ENCODE measurements around the gene SIPA1L3.
"Not testable (repeated sequence)": the region's sequence is repeated elsewhere in the genome, so short reads cannot be mapped to it uniquely, and the experiment has no call there.

SIPA1L3 gene

GRCh38 chr19:38221919-38222830, 315.2 kb downstream of the SIPA1L3 start:
- Mint-ChIP-seq H3K36me3 (ENCODE audit: insufficient read depth) (peaks cover 3% of the 10 kb centered on the region), H3K4me3 (no peak overlapping the region), H3K9me3 (no peaks in the 10 kb centered on the region), H3K27me3 (peaks cover 68 to 94% of the 10 kb centered on the region in 2 donors), H3K27ac (no peak overlapping the region), H3K4me1 (ENCODE audit: low read depth in 2 of 2) (peaks cover 15 to 19% of the 10 kb centered on the region in 2 donors)
- ATAC-seq (replicated peaks) (no peak), DNase-seq (no peak)

GRCh38 chr19:38223119-38223523, 316.1 kb downstream of the SIPA1L3 start:
- peaks cover 3% of the 10 kb centered on the region for H3K36me3 Mint-ChIP-seq (ENCODE audit: insufficient read depth)
- no peak overlapping the region for H3K27ac Mint-ChIP-seq
- peak overlapping the region; percentile 51 to 71 for H3K4me3 Mint-ChIP-seq
- H3K9me3 Mint-ChIP-seq, result no peaks in the 10 kb centered on the region
- peaks cover 76 to 95% of the 10 kb centered on the region in 2 donors for H3K27me3 Mint-ChIP-seq
- no peak for DNase-seq
- no peak for ATAC-seq (replicated peaks)
- peaks cover 15 to 22% of the 10 kb centered on the region in 2 donors for H3K4me1 Mint-ChIP-seq (ENCODE audit: low read depth in 2 of 2)

- no peak overlapping the region for H3K27ac Mint-ChIP-seq
- ATAC-seq (replicated peaks) (no peak), DNase-seq (no peak)
- peak overlapping the region; percentile 51 to 71 for H3K4me3 Mint-ChIP-seq
- H3K27me3 Mint-ChIP-seq, result peaks cover 72 to 95% of the 10 kb centered on the region in 2 donors
- H3K36me3 Mint-ChIP-seq (ENCODE audit: insufficient read depth), result peaks cover 3% of the 10 kb centered on the region
- H3K4me1 Mint-ChIP-seq (ENCODE audit: low read depth in 2 of 2), result peaks cover 15 to 24% of the 10 kb centered on the region in 2 donors
- H3K9me3 Mint-ChIP-seq, result no peaks in the 10 kb centered on the region
Measured at GRCh38 chr19:38223617-38224013, 316.6 kb downstream of the SIPA1L3 start.

GRCh38 chr19:38224014-38224862, 317.2 kb downstream of the SIPA1L3 start, which contains the start of gene DPF1:
Gene DPF1 (minus strand): TSS chr19:38224222. CDS start chr19:38224142, 80 bp downstream.
- Mint-ChIP-seq H3K4me3 (peak within 1 kb of the TSS; percentile 51 to 71), H3K27ac (no peak within 1 kb of the TSS)

GRCh38 chr19:38224863-38225218, 317.8 kb downstream of the SIPA1L3 start:
- Mint-ChIP-seq H3K27me3 (peaks cover 64 to 92% of the 10 kb centered on the region in 2 donors), H3K4me1 (ENCODE audit: low read depth in 2 of 2) (peaks cover 19 to 28% of the 10 kb centered on the region in 2 donors), H3K4me3 (peak overlapping the region; percentile 51 to 71)
- H3K27ac Mint-ChIP-seq; DNase-seq; H3K9me3 Mint-ChIP-seq; ATAC-seq (replicated peaks); H3K36me3 Mint-ChIP-seq (ENCODE audit: insufficient read depth): not testable (repeated sequence)

More at GRCh38 chr19:38224014-38224862, 317.2 kb downstream of the SIPA1L3 start, which contains the start of gene DPF1:
- Mint-ChIP-seq H3K4me1 (ENCODE audit: low read depth in 2 of 2) (peaks cover 19 to 28% of the 10 kb centered on the region in 2 donors), H3K27me3 (peaks cover 70 to 95% of the 10 kb centered on the region in 2 donors), H3K9me3 (no peaks in the 10 kb centered on the region), H3K36me3 (ENCODE audit: insufficient read depth) (peaks cover 3% of the 10 kb centered on the region)
- DNase-seq (no peak), ATAC-seq (replicated peaks) (peak; percentile 70)

- peaks cover 64 to 96% of the 10 kb centered on the region in 2 donors for H3K27me3 Mint-ChIP-seq
- no peaks in the 10 kb centered on the region for H3K9me3 Mint-ChIP-seq
- peak overlapping the region in 1 of 2 donors; percentile 19 for H3K4me3 Mint-ChIP-seq
- H3K4me1 Mint-ChIP-seq (ENCODE audit: low read depth in 2 of 2), result peaks cover 19 to 28% of the 10 kb centered on the region in 2 donors
- ATAC-seq (replicated peaks), result no peak
- DNase-seq, result no peak
- H3K36me3 Mint-ChIP-seq (ENCODE audit: insufficient read depth), result no peaks in the 10 kb centered on the region
- no peak overlapping the region for H3K27ac Mint-ChIP-seq
Measured at GRCh38 chr19:38227287-38228004, 320.4 kb downstream of the SIPA1L3 start.

GRCh38 chr19:38228005-38228377, 321.0 kb downstream of the SIPA1L3 start:
- no peaks in the 10 kb centered on the region for H3K9me3 Mint-ChIP-seq
- H3K36me3 Mint-ChIP-seq (ENCODE audit: insufficient read depth), result no peaks in the 10 kb centered on the region
- DNase-seq (no peak), ATAC-seq (replicated peaks) (no peak)
- H3K4me3 Mint-ChIP-seq, result peak overlapping the region in 1 of 2 donors; percentile 19
- peaks cover 60 to 96% of the 10 kb centered on the region in 2 donors for H3K27me3 Mint-ChIP-seq
- no peak overlapping the region for H3K27ac Mint-ChIP-seq
- peaks cover 17 to 27% of the 10 kb centered on the region in 2 donors for H3K4me1 Mint-ChIP-seq (ENCODE audit: low read depth in 2 of 2)

GRCh38 chr19:38228491-38229439, 321.8 kb downstream of the SIPA1L3 start:
- Mint-ChIP-seq H3K27me3 (peaks cover 52 to 96% of the 10 kb centered on the region in 2 donors), H3K27ac (no peak overlapping the region), H3K9me3 (no peaks in the 10 kb centered on the region), H3K4me1 (ENCODE audit: low read depth in 2 of 2) (peaks cover 12 to 21% of the 10 kb centered on the region in 2 donors), H3K36me3 (ENCODE audit: insufficient read depth) (no peaks in the 10 kb centered on the region), H3K4me3 (peak overlapping the region in 1 of 2 donors; percentile 57)
- DNase-seq, result no peak
- ATAC-seq (replicated peaks), result no peak

- ATAC-seq (replicated peaks), result peak; percentile 85
Measured at GRCh38 chr19:38229585-38230073, 322.6 kb downstream of the SIPA1L3 start.

GRCh38 chr19:38230506-38231133, 323.6 kb downstream of the SIPA1L3 start:
- H3K36me3 Mint-ChIP-seq (ENCODE audit: insufficient read depth); ATAC-seq (replicated peaks); DNase-seq; H3K27ac Mint-ChIP-seq; H3K4me3 Mint-ChIP-seq; H3K9me3 Mint-ChIP-seq: not testable (repeated sequence)
- Mint-ChIP-seq H3K4me1 (ENCODE audit: low read depth in 2 of 2) (peaks cover 10 to 15% of the 10 kb centered on the region in 2 donors), H3K27me3 (peaks cover 48 to 87% of the 10 kb centered on the region in 2 donors)

More at GRCh38 chr19:38229585-38230073, 322.6 kb downstream of the SIPA1L3 start:
- no peaks in the 10 kb centered on the region for H3K36me3 Mint-ChIP-seq (ENCODE audit: insufficient read depth)
- H3K4me3 Mint-ChIP-seq, result no peak overlapping the region
- H3K9me3 Mint-ChIP-seq, result no peaks in the 10 kb centered on the region
- DNase-seq, result peak in 2 of 3 experiments; percentile 20 to 26
- peaks cover 10 to 16% of the 10 kb centered on the region in 2 donors for H3K4me1 Mint-ChIP-seq (ENCODE audit: low read depth in 2 of 2)
- H3K27me3 Mint-ChIP-seq, result peaks cover 49 to 95% of the 10 kb centered on the region in 2 donors
- no peak overlapping the region for H3K27ac Mint-ChIP-seq

GRCh38 chr19:38231918-38232317, 324.9 kb downstream of the SIPA1L3 start:
- Mint-ChIP-seq H3K4me1 (ENCODE audit: low read depth in 2 of 2) (peaks cover 6 to 9% of the 10 kb centered on the region in 2 donors), H3K36me3 (ENCODE audit: insufficient read depth) (no peaks in the 10 kb centered on the region), H3K27me3 (peaks cover 40 to 78% of the 10 kb centered on the region in 2 donors), H3K4me3 (peak overlapping the region in 1 of 2 donors; percentile 25), H3K9me3 (no peaks in the 10 kb centered on the region), H3K27ac (no peak overlapping the region)
- ATAC-seq (replicated peaks) (no peak), DNase-seq (no peak)

Measured in effector memory CD8-positive, alpha-beta T cell (primary cell).